Keratinocyte (primary cell): ENCODE measurements around the gene ROBO3. TPM values are rescaled to one million over a fixed set of nuclear protein-coding genes. Genes with fewer than 3 reads are reported as not detected.

Experiments used
- DNase-seq: peaks from one replicate; pipeline ENCODE4 v3.0.0-alpha.2; 2011; ENCODE audit warnings: low read depth, missing footprints, low spot score
- FAIRE-seq: peaks from 2 replicates; lab custom pipeline; 2011; peaks lifted over from hg19 to GRCh38; lab: Jason Lieb, UNC
- H2AFZ ChIP-seq: 2 replicates; pipeline ENCODE4 v1.6.0; 2012; ENCODE audit warnings: low read length, control low read depth, inconsistent platforms; ENCODE audit not compliant: control insufficient read depth
- H3K27ac ChIP-seq: 2 replicates; pipeline ENCODE4 v1.5.1; 2011; ENCODE audit warnings: low read length; ENCODE audit not compliant: control insufficient read depth, insufficient read depth
- H3K27me3 ChIP-seq: 3 replicates; pipeline ENCODE4 v1.6.0; 2011; ENCODE audit warnings: low read length; ENCODE audit not compliant: control insufficient read depth, insufficient read depth; ENCODE audit errors: extremely low read depth
- H3K36me3 ChIP-seq, 2 experiments: 2 replicates in 1 of 2; 3 replicates in 1 of 2; pipeline ENCODE4 v1.5.1; 2011; ENCODE audit warnings: low read length in 2 of 2, mild to moderate bottlenecking in 1 of 2; ENCODE audit not compliant: control insufficient read depth in 2 of 2, insufficient read depth in 2 of 2; ENCODE audit errors: extremely low read depth in 1 of 2
- H3K4me1 ChIP-seq: 3 replicates; pipeline ENCODE4 v1.5.1; 2011; ENCODE audit warnings: low read length; ENCODE audit not compliant: control insufficient read depth, insufficient read depth; ENCODE audit errors: extremely low read depth
- H3K4me2 ChIP-seq: 3 replicates; pipeline ENCODE4 v1.6.0; 2011; ENCODE audit warnings: low read depth, low read length; ENCODE audit not compliant: control insufficient read depth, insufficient read depth; ENCODE audit errors: extremely low read depth
- H3K4me3 ChIP-seq, 3 experiments: fragments of 200-600 bp in 1 of 3; sonication (generic) in 1 of 3; 2 replicates in 2 of 3; 3 replicates in 1 of 3; pipeline ENCODE4 v1.5.1; 2011 to 2016; ENCODE audit warnings: low read length in 3 of 3, mild to moderate bottlenecking in 3 of 3, control low read depth in 2 of 3, inconsistent platforms in 1 of 3, low read depth in 1 of 3, mixed read lengths in 1 of 3, mixed run types in 1 of 3, moderate library complexity in 1 of 3; ENCODE audit not compliant: control insufficient read depth in 2 of 3, insufficient read depth in 2 of 3; ENCODE audit errors: extremely low read depth in 1 of 3
- H3K79me2 ChIP-seq: 2 replicates; pipeline ENCODE4 v1.6.0; 2012; ENCODE audit warnings: low read length; ENCODE audit not compliant: control insufficient read depth, insufficient read depth
- H3K9ac ChIP-seq: 3 replicates; pipeline ENCODE4 v1.6.0; 2011; ENCODE audit warnings: low read length; ENCODE audit not compliant: control insufficient read depth, insufficient read depth; ENCODE audit errors: extremely low read depth
- H3K9me1 ChIP-seq: 3 replicates; pipeline ENCODE4 v1.6.0; 2011; ENCODE audit warnings: low read length; ENCODE audit not compliant: control insufficient read depth, insufficient read depth; ENCODE audit errors: extremely low read depth
- H3K9me3 ChIP-seq: 2 replicates; pipeline ENCODE4 v1.5.1; 2012; ENCODE audit warnings: low read depth, low read length; ENCODE audit not compliant: control insufficient read depth
- H4K20me1 ChIP-seq: 3 replicates; pipeline ENCODE4 v1.6.0; 2011; ENCODE audit warnings: low read length; ENCODE audit not compliant: control insufficient read depth, insufficient read depth; ENCODE audit errors: extremely low read depth
- CTCF ChIP-seq, 3 experiments: IDR thresholded peaks in 1 of 3; conservative IDR thresholded peaks in 1 of 3; optimal IDR thresholded peaks in 1 of 3; 2 replicates in 2 of 3; 3 replicates in 1 of 3; pipeline versions ENCODE3 to v1.5.1; 2011; ENCODE audit warnings: low read length in 3 of 3, mild to moderate bottlenecking in 3 of 3, moderate library complexity in 2 of 3, control low read depth in 1 of 3, inconsistent platforms in 1 of 3; ENCODE audit not compliant: insufficient read depth in 2 of 3; ENCODE audit errors: extremely low read depth in 1 of 3
- EZH2 ChIP-seq: IDR thresholded peaks from one replicate; pipeline ENCODE4 v1.6.1; 2012; ENCODE audit warnings: inconsistent platforms, mild to moderate bottlenecking, low read length, moderate library complexity
- dilution Hi-C: fragments of 300-500 bp; cut with MboI; formaldehyde crosslinking; loops from one replicate; pipeline ENCODE4 v1.7.0; 2020; ENCODE audit warnings: low sequenced_read_pairs; ENCODE audit not compliant: extremely low pct_ligation_motif_present
- polyA plus RNA-seq, 5 experiments: library from polyadenylated mRNA; depleted of rRNA in 3 of 5; stranded (reverse) in 3 of 5; stranded (forward) in 1 of 5; unstranded in 1 of 5; fragments of >200 nt; gene quantifications; 1 replicate in 1 of 5; 2 replicates in 3 of 5; 3 replicates in 1 of 5; pipeline versions ENCODE4 v1.2.1 to v1.2.3, GENCODE V29; 2011 to 2012; ENCODE audit warnings: missing spikeins in 2 of 5, low read depth in 1 of 5, low replicate concordance in 1 of 5

ROBO3 gene
- polyA plus RNA-seq, 1 donor (not counting 4 experiments of a cell fraction or from before 2014, with no cell fraction given) = 13.6 TPM

GRCh38 chr11:124920870-124921609 is 55.8 kb downstream of the ROBO3 start:
- Histone ChIP-seq H3K36me3 (no peaks in the 10 kb centered on the region), H3K27ac (no peak overlapping the region), H3K9me3 (no peaks in the 10 kb centered on the region), H3K9me1 (no peaks in the 10 kb centered on the region), H3K9ac (no peak overlapping the region), H3K4me2 (peak overlapping the region; percentile 64), H4K20me1 (no peaks in the 10 kb centered on the region), H3K79me2 (no peaks in the 10 kb centered on the region), H2AFZ (peak overlapping the region; percentile 40), H3K4me1 (no peaks in the 10 kb centered on the region), H3K4me3 (no peak overlapping the region), H3K27me3 (peaks cover 16% of the 10 kb centered on the region)
- TF ChIP-seq CTCF (optimal IDR thresholded peaks at IDR 0.05 in 1 of 3, IDR thresholded peaks at IDR 0.05 in 1 of 3, conservative IDR thresholded peaks at IDR 0.05 in 1 of 3; ENCODE audit: extremely low read depth in 1 of 3, insufficient read depth in 2 of 3, low read length in 3 of 3) = no peak
- TF ChIP-seq EZH2 = no peak
- dilution Hi-C loops = no loop called here
- no peak for DNase-seq
- FAIRE-seq = no peak

- no peaks in the 10 kb centered on the region for H3K4me1 ChIP-seq
- H3K36me3 ChIP-seq = no peaks in the 10 kb centered on the region
- H3K9me3 ChIP-seq = no peaks in the 10 kb centered on the region
- H3K79me2 ChIP-seq = no peaks in the 10 kb centered on the region
- H3K27me3 ChIP-seq = peaks cover 16% of the 10 kb centered on the region
- H3K9ac ChIP-seq = no peak overlapping the region
- no peaks in the 10 kb centered on the region for H3K9me1 ChIP-seq
- no peak overlapping the region for H3K4me3 ChIP-seq
- H4K20me1 ChIP-seq = no peaks in the 10 kb centered on the region
- no peak overlapping the region for H3K27ac ChIP-seq
- DNase-seq (no peak), FAIRE-seq (no peak)
- TF ChIP-seq CTCF (optimal IDR thresholded peaks at IDR 0.05 in 1 of 3, IDR thresholded peaks at IDR 0.05 in 1 of 3, conservative IDR thresholded peaks at IDR 0.05 in 1 of 3; ENCODE audit: extremely low read depth in 1 of 3, insufficient read depth in 2 of 3, low read length in 3 of 3) (no peak), EZH2 (no peak)
- no peak overlapping the region for H2AFZ ChIP-seq
- dilution Hi-C loops = no loop called here
- H3K4me2 ChIP-seq = no peak overlapping the region
Measured at GRCh38 chr11:124922831-124923230, 57.6 kb downstream of the ROBO3 start.
